Measurements from ENCODE around the gene PRR16. TPM values are rescaled to one million over a fixed set of nuclear protein-coding genes. Genes with fewer than 3 reads are reported as not detected.
A peak's percentile ranks its signal among the peaks of the same experiment; 100 is the strongest.
"Not testable (repeated sequence)": the region's sequence is repeated elsewhere in the genome, so short reads cannot be mapped to it uniquely, and the experiment has no call there.

The PRR16 gene
- 3.9 TPM for polyA plus RNA-seq (2013)

DNA sequence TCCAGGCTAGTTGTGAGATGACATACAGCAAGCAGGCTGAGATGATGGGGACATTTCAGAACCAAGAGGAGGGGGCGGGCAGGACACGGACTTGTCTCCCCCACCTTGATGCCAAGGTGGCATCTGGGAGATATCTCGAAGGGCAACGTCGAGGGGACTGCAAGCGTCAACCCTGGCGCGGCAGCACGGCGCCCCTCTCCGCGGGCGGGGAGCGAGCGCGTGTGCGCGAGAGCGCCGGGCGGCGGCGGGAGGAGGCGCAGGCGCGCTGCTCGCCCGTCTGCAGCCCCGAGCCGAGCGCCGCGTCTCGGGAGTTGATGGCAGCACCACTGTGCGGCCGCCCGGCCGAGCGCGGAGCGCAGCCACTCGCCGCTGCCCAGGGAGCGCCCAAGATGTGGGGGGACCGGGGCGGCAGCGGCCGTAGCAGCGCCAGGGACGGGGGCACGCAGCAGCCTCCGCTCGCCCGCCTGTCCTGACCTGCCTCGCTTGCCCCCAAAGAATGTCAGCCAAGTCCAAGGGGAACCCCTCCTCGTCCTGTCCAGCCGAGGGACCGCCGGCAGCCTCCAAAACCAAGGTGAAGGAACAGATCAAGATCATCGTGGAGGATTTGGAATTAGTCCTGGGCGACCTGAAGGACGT, at the start of gene PRR16:
TSS of gene PRR16 (plus strand) at position 310 of the 636 bp plus-strand sequence.
- H3K27ac ChIP-seq (ENCODE audit: insufficient read depth in 1 of 2, low read depth in 1 of 2, low read length in 2 of 2, poor library complexity in 1 of 2, severe bottlenecking in 2 of 2): peak within 1 kb of the TSS in 1 of 2 experiments; percentile 14
- H3K36me3 ChIP-seq (ENCODE audit: control insufficient read depth in 4 of 4, insufficient read depth in 4 of 4, low read length in 3 of 4): no peaks in the 10 kb centered on the region
- peaks cover 0 to 14% (median 6%) of the 10 kb centered on the region in 5 experiments for H3K27me3 ChIP-seq (replicated peaks in 2 of 5; ENCODE audit: control insufficient read depth in 4 of 5, insufficient read depth in 5 of 5, low read length in 4 of 5)
- peak; percentile 64 to 78 (median 72) for DNase-seq
- WGBS (ENCODE audit: insufficient coverage): 0% methylated on average over 57 of the region's 62 CpGs
- CTCF ChIA-PET: no interaction called here
- peak within 1 kb of the TSS; percentile 54 to 97 (median 77) for H3K4me3 ChIP-seq (ENCODE audit: control insufficient read depth in 1 of 7, extremely low read depth in 1 of 7, insufficient read depth in 4 of 7, low read depth in 2 of 7, low read length in 6 of 7)
- H3K4me1 ChIP-seq (ENCODE audit: control extremely low read depth in 1 of 4, control insufficient read depth in 4 of 4, insufficient read depth in 4 of 4, low read length in 3 of 4): peaks cover 5 to 35% (median 26%) of the 10 kb centered on the region in 4 experiments
- POLR2A ChIA-PET: no interaction called here
- no peaks in the 10 kb centered on the region for H3K9me3 ChIP-seq (ENCODE audit: control extremely low read depth in 1 of 5, control insufficient read depth in 4 of 5, insufficient read depth in 2 of 5, low read depth in 1 of 5, low read length in 4 of 5)

DNA sequence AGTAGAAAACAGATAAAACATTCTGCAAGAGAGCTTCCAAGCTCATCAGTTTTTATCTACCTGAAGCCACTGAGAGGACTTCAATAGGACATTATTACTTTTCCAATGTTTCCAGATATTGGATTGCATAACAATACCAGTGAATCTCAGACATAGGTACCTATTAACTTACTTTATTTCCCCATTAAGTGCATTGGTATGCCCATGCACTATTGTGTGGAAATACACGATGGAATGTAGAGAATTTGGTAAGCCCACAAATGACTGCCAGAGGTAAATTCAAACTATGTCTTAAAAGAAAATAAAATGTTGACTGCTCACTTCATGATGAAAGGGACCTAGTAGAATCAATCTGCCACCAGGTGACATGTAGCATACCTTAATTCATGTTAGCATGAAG, 48.1 kb upstream of the PRR16 start:
- Histone ChIP-seq H3K27me3 (replicated peaks in 2 of 5; ENCODE audit: control insufficient read depth in 4 of 5, insufficient read depth in 5 of 5, low read length in 4 of 5) (no peaks in the 10 kb centered on the region), H3K4me3 (ENCODE audit: control insufficient read depth in 1 of 7, extremely low read depth in 1 of 7, insufficient read depth in 4 of 7, low read depth in 2 of 7, low read length in 6 of 7) (no peak overlapping the region), H3K4me1 (ENCODE audit: control extremely low read depth in 1 of 4, control insufficient read depth in 4 of 4, insufficient read depth in 4 of 4, low read length in 3 of 4) (peaks cover 0 to 12% (median under 1%) of the 10 kb centered on the region in 4 experiments), H3K27ac (ENCODE audit: insufficient read depth in 1 of 2, low read depth in 1 of 2, low read length in 2 of 2, poor library complexity in 1 of 2, severe bottlenecking in 2 of 2) (no peak overlapping the region), H3K36me3 (ENCODE audit: control insufficient read depth in 4 of 4, insufficient read depth in 4 of 4, low read length in 3 of 4) (no peaks in the 10 kb centered on the region), H3K9me3 (ENCODE audit: control extremely low read depth in 1 of 5, control insufficient read depth in 4 of 5, insufficient read depth in 2 of 5, low read depth in 1 of 5, low read length in 4 of 5) (peaks cover 0 to 3% (median 0%) of the 10 kb centered on the region in 5 experiments)
- WGBS (ENCODE audit: insufficient coverage): no CpG with 5 or more reads among the region's 1 CpG
- CTCF ChIA-PET: no interaction called here
- POLR2A ChIA-PET: no interaction called here
- DNase-seq: no peak

DNA sequence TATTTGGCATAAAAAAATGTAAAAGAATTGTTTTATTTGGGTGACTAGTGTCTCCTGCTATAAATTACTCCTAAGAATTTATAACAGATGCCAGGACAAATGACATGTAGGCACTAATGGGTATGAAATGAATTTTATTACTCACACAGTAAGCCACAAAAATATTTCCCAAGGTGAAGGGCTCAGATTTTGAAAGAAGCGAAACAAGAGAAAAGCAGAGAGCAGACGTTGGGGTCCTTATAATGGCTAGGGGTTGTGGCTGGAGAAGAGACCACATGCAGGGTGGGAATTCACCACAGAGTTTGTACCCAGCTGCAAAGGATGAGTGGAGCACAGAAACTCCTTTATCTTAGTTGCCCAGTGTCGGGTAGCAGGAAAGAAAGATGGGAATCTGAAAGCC, 45.0 kb upstream of the PRR16 start:
- no peak overlapping the region for H3K27ac ChIP-seq (ENCODE audit: insufficient read depth in 1 of 2, low read depth in 1 of 2, low read length in 2 of 2, poor library complexity in 1 of 2, severe bottlenecking in 2 of 2)
- H3K36me3 ChIP-seq (ENCODE audit: control insufficient read depth in 4 of 4, insufficient read depth in 4 of 4, low read length in 3 of 4): no peaks in the 10 kb centered on the region
- H3K4me3 ChIP-seq (ENCODE audit: control insufficient read depth in 1 of 7, extremely low read depth in 1 of 7, insufficient read depth in 4 of 7, low read depth in 2 of 7, low read length in 6 of 7): peak overlapping the region in 1 of 7 experiments; percentile 4
- peaks cover 0 to 12% (median under 1%) of the 10 kb centered on the region in 4 experiments for H3K4me1 ChIP-seq (ENCODE audit: control extremely low read depth in 1 of 4, control insufficient read depth in 4 of 4, insufficient read depth in 4 of 4, low read length in 3 of 4)
- POLR2A ChIA-PET: no interaction called here
- CTCF ChIA-PET: interaction anchor here (0.8 kb wide), 1 partner anchor 23 kb away, joined by 3 read pairs; no protein-coding TSS in a partner anchor
- 17% methylated on average over 2 of the region's 3 CpGs for WGBS (ENCODE audit: insufficient coverage)
- DNase-seq: peak; percentile 10 to 77 (median 65)
- H3K9me3 ChIP-seq (ENCODE audit: control extremely low read depth in 1 of 5, control insufficient read depth in 4 of 5, insufficient read depth in 2 of 5, low read depth in 1 of 5, low read length in 4 of 5): no peaks in the 10 kb centered on the region
- H3K27me3 ChIP-seq (replicated peaks in 2 of 5; ENCODE audit: control insufficient read depth in 4 of 5, insufficient read depth in 5 of 5, low read length in 4 of 5): no peaks in the 10 kb centered on the region

DNA sequence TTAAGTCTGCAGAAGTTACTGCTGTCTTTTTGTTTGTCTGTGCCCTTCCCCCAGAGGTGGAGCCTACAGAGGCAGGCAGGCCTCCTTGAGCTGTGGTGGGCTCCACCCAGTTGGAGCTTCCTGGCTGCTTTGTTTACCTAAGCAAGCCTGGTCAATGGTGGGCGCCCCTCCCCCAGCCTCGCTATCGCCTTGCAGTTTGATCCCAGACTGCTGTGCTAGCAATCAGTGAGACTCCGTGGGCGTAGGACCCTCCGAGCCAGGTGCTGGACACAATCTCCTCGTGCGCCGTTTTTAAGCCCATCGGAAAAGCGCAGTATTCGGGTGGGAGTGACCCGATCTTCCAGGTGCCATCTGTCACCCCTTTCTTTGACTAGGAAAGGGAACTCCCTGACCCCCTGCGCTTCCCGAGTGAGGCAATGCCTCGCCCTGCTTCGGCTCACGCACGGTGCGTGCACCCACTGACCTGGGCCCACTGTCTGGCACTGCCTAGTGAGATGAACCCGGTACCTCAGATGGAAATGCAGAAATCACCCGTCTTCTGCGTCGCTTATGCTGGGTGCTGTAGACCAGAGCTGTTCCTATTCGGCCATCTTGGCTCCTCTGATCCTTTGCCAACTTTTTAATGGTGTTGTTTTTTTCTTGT, 37.3 kb upstream of the PRR16 start:
- 98% methylated on average over 21 of the region's 25 CpGs for WGBS (ENCODE audit: insufficient coverage)
- POLR2A ChIA-PET: not testable (repeated sequence)

DNA sequence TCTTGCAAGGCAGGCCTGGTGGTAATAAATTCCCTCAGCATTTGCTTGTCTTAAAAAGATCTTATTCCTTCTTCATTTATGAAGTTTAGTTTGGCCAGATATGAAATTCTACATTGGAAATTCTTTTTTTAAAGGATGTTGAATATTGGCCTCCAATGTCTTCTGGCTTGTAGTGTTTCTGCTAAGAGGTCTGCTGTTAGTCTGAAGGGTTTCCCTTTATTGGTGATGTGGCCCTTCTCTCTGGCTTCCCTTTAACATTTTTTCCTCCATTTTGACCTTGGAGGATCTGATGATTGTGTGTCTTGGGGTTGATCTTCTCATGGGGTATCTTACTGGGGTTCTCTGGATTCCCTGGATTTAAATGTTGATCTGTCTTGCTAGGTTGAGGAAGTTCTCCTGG, 33.5 kb upstream of the PRR16 start:
- POLR2A ChIA-PET: no interaction called here
- no peaks in the 10 kb centered on the region for H3K4me1 ChIP-seq (ENCODE audit: control extremely low read depth in 1 of 4, control insufficient read depth in 4 of 4, insufficient read depth in 4 of 4, low read length in 3 of 4)
- CTCF ChIA-PET: no interaction called here

More for the DNA sequence above, 37.3 kb upstream of the PRR16 start:
- H3K27me3 ChIP-seq (replicated peaks in 2 of 5; ENCODE audit: control insufficient read depth in 4 of 5, insufficient read depth in 5 of 5, low read length in 4 of 5); H3K27ac ChIP-seq (ENCODE audit: insufficient read depth in 1 of 2, low read depth in 1 of 2, low read length in 2 of 2, poor library complexity in 1 of 2, severe bottlenecking in 2 of 2); H3K4me1 ChIP-seq (ENCODE audit: control extremely low read depth in 1 of 4, control insufficient read depth in 4 of 4, insufficient read depth in 4 of 4, low read length in 3 of 4); H3K4me3 ChIP-seq (ENCODE audit: control insufficient read depth in 1 of 7, extremely low read depth in 1 of 7, insufficient read depth in 4 of 7, low read depth in 2 of 7, low read length in 6 of 7); H3K36me3 ChIP-seq (ENCODE audit: control insufficient read depth in 4 of 4, insufficient read depth in 4 of 4, low read length in 3 of 4); DNase-seq: not testable (repeated sequence)
- CTCF ChIA-PET: interaction anchor here (1.0 kb wide), 1 partner anchor 20 kb away, joined by 3 read pairs; no protein-coding TSS in a partner anchor
- H3K9me3 ChIP-seq (ENCODE audit: control extremely low read depth in 1 of 5, control insufficient read depth in 4 of 5, insufficient read depth in 2 of 5, low read depth in 1 of 5, low read length in 4 of 5): peaks cover 0 to 19% (median 3%) of the 10 kb centered on the region in 5 experiments

GRCh38 chr5:120432861-120433260, 31.2 kb upstream of the PRR16 start:
- Histone ChIP-seq H3K36me3 (ENCODE audit: control insufficient read depth in 4 of 4, insufficient read depth in 4 of 4, low read length in 3 of 4) (peaks cover 0 to 2% (median 0%) of the 10 kb centered on the region in 4 experiments), H3K27ac (ENCODE audit: insufficient read depth in 1 of 2, low read depth in 1 of 2, low read length in 2 of 2, poor library complexity in 1 of 2, severe bottlenecking in 2 of 2) (no peak overlapping the region), H3K4me3 (ENCODE audit: control insufficient read depth in 1 of 7, extremely low read depth in 1 of 7, insufficient read depth in 4 of 7, low read depth in 2 of 7, low read length in 6 of 7) (no peak overlapping the region), H3K4me1 (ENCODE audit: control extremely low read depth in 1 of 4, control insufficient read depth in 4 of 4, insufficient read depth in 4 of 4, low read length in 3 of 4) (no peaks in the 10 kb centered on the region), H3K9me3 (ENCODE audit: control extremely low read depth in 1 of 5, control insufficient read depth in 4 of 5, insufficient read depth in 2 of 5, low read depth in 1 of 5, low read length in 4 of 5) (peaks cover 0 to 21% (median 5%) of the 10 kb centered on the region in 5 experiments), H3K27me3 (replicated peaks in 2 of 5; ENCODE audit: control insufficient read depth in 4 of 5, insufficient read depth in 5 of 5, low read length in 4 of 5) (no peaks in the 10 kb centered on the region)
- CTCF ChIA-PET: no interaction called here
- POLR2A ChIA-PET: no interaction called here
- DNase-seq: no peak

More for the DNA sequence above, 33.5 kb upstream of the PRR16 start:
- H3K36me3 ChIP-seq (ENCODE audit: control insufficient read depth in 4 of 4, insufficient read depth in 4 of 4, low read length in 3 of 4): no peaks in the 10 kb centered on the region
- H3K27me3 ChIP-seq (replicated peaks in 2 of 5; ENCODE audit: control insufficient read depth in 4 of 5, insufficient read depth in 5 of 5, low read length in 4 of 5): no peaks in the 10 kb centered on the region
- H3K27ac ChIP-seq (ENCODE audit: insufficient read depth in 1 of 2, low read depth in 1 of 2, low read length in 2 of 2, poor library complexity in 1 of 2, severe bottlenecking in 2 of 2): no peak overlapping the region
- peaks cover 0 to 21% (median 5%) of the 10 kb centered on the region in 5 experiments for H3K9me3 ChIP-seq (ENCODE audit: control extremely low read depth in 1 of 5, control insufficient read depth in 4 of 5, insufficient read depth in 2 of 5, low read depth in 1 of 5, low read length in 4 of 5)
- DNase-seq: no peak
- no peak overlapping the region for H3K4me3 ChIP-seq (ENCODE audit: control insufficient read depth in 1 of 7, extremely low read depth in 1 of 7, insufficient read depth in 4 of 7, low read depth in 2 of 7, low read length in 6 of 7)

GRCh38 chr5:120435129-120435528, 29.0 kb upstream of the PRR16 start:
- no peaks in the 10 kb centered on the region for H3K27me3 ChIP-seq (replicated peaks in 2 of 5; ENCODE audit: control insufficient read depth in 4 of 5, insufficient read depth in 5 of 5, low read length in 4 of 5)
- ChIA-PET CTCF (no interaction called here), POLR2A (no interaction called here)
- H3K27ac ChIP-seq (ENCODE audit: insufficient read depth in 1 of 2, low read depth in 1 of 2, low read length in 2 of 2, poor library complexity in 1 of 2, severe bottlenecking in 2 of 2): no peak overlapping the region
- no CpG with 5 or more reads among the region's 2 CpGs for WGBS (ENCODE audit: insufficient coverage)
- no peak overlapping the region for H3K4me3 ChIP-seq (ENCODE audit: control insufficient read depth in 1 of 7, extremely low read depth in 1 of 7, insufficient read depth in 4 of 7, low read depth in 2 of 7, low read length in 6 of 7)
- peaks cover 0 to 17% (median 5%) of the 10 kb centered on the region in 5 experiments for H3K9me3 ChIP-seq (ENCODE audit: control extremely low read depth in 1 of 5, control insufficient read depth in 4 of 5, insufficient read depth in 2 of 5, low read depth in 1 of 5, low read length in 4 of 5)
- no peak for DNase-seq
- H3K36me3 ChIP-seq (ENCODE audit: control insufficient read depth in 4 of 4, insufficient read depth in 4 of 4, low read length in 3 of 4): peaks cover 0 to 2% (median 0%) of the 10 kb centered on the region in 4 experiments
- H3K4me1 ChIP-seq (ENCODE audit: control extremely low read depth in 1 of 4, control insufficient read depth in 4 of 4, insufficient read depth in 4 of 4, low read length in 3 of 4): no peaks in the 10 kb centered on the region
